ENCODE results near the gene TMEM178A. TPM values are rescaled to one million over a fixed set of nuclear protein-coding genes. Genes with fewer than 3 reads are reported as not detected.
A peak's percentile ranks its signal among the peaks of the same experiment; 100 is the strongest.
"Not testable (repeated sequence)": the region's sequence is repeated elsewhere in the genome, so short reads cannot be mapped to it uniquely, and the experiment has no call there.

TMEM178A gene
- total RNA-seq, 1 donor = 0.72 TPM

DNA sequence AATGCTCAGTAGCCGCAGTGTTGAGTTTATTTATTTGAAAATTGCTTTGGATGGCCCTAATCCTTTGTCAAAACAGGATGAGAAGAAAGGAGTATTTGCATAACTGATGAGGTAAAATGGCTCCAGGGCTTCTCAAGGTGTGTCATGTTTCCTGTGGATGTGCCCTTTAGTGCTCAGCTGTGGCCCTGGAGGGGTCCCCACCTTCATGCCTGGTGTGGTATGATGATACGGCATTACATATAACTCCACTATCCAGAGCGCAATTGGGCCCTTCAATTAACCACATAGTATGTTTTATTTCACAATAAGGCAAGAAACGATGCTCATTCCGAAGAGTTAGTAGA, 39.8 kb upstream of the TMEM178A start:
- Histone ChIP-seq H3K4me3 (ENCODE audit: insufficient read depth, low read length) (no peak overlapping the region), H3K36me3 (ENCODE audit: insufficient read depth, low read length) (no peaks in the 10 kb centered on the region), H2AFZ (ENCODE audit: low read length) (no peak overlapping the region), H3K27ac (ENCODE audit: low read depth, low read length) (no peak overlapping the region), H3K27me3 (ENCODE audit: insufficient read depth, low read length) (no peaks in the 10 kb centered on the region), H3K4me1 (ENCODE audit: insufficient read depth, low read length) (peaks cover 5% of the 10 kb centered on the region), H4K20me1 (ENCODE audit: insufficient read depth, low read length) (no peaks in the 10 kb centered on the region), H3K9me3 (ENCODE audit: low read depth, low read length) (no peaks in the 10 kb centered on the region), H3K79me2 (ENCODE audit: insufficient read depth, low read length) (no peaks in the 10 kb centered on the region), H3K4me2 (ENCODE audit: insufficient read depth, low read length) (no peak overlapping the region)
- TF ChIP-seq, protein P1, sequence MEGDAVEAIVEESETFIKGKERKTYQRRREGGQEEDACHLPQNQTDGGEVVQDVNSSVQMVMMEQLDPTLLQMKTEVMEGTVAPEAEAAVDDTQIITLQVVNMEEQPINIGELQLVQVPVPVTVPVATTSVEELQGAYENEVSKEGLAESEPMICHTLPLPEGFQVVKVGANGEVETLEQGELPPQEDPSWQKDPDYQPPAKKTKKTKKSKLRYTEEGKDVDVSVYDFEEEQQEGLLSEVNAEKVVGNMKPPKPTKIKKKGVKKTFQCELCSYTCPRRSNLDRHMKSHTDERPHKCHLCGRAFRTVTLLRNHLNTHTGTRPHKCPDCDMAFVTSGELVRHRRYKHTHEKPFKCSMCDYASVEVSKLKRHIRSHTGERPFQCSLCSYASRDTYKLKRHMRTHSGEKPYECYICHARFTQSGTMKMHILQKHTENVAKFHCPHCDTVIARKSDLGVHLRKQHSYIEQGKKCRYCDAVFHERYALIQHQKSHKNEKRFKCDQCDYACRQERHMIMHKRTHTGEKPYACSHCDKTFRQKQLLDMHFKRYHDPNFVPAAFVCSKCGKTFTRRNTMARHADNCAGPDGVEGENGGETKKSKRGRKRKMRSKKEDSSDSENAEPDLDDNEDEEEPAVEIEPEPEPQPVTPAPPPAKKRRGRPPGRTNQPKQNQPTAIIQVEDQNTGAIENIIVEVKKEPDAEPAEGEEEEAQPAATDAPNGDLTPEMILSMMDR (IDR thresholded peaks at IDR 0.05; ENCODE audit: extremely low read depth, low read depth, low read length) = no peak
- DNase-seq (ENCODE audit: insufficient read length, low spot score, missing footprints) = peak; percentile 60

DNA sequence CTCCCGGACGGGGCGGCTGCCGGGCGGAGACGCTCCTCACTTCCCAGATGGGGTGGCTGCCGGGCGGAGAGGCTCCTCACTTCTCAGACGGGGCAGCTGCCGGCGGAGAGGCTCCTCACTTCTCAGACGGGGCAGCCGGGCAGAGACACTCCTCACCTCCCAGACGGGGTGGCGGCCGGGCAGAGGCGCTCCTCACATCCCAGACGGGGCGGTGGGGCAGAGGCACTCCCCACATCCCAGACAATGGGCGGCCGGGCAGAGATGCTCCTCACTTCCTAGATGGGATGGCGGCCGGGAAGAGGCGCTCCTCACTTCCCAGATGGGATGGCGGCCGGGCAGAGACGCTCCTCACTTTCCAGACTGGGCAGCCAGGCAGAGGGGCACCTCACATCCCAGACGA, 37.4 kb upstream of the TMEM178A start:
- peaks cover 28% of the 10 kb centered on the region for H3K4me1 ChIP-seq (ENCODE audit: insufficient read depth, low read length)
- H4K20me1 ChIP-seq (ENCODE audit: insufficient read depth, low read length); H3K4me2 ChIP-seq (ENCODE audit: insufficient read depth, low read length); DNase-seq (ENCODE audit: insufficient read length, low spot score, missing footprints); H3K27me3 ChIP-seq (ENCODE audit: insufficient read depth, low read length); H2AFZ ChIP-seq (ENCODE audit: low read length); H3K79me2 ChIP-seq (ENCODE audit: insufficient read depth, low read length); H3K36me3 ChIP-seq (ENCODE audit: insufficient read depth, low read length); H3K27ac ChIP-seq (ENCODE audit: low read depth, low read length); H3K9me3 ChIP-seq (ENCODE audit: low read depth, low read length); H3K4me3 ChIP-seq (ENCODE audit: insufficient read depth, low read length): not testable (repeated sequence)

DNA sequence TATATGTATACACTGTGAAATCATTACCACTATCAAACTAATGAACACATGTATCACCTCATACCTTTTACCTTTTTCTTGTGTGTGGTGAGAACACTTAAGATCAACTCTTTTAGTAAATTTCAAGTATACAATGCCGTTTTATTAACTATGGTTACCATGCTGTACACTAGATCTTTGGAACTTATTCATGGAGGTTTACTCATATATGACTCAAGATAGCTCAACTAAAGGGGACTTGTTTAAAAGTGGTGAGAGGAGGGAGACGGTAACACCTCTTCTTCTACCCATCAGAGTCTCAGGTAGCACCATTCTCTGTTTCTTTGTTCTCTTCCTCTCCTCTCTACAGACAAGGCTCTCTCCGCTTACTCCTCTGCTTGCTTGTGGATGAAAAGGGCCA, 36.1 kb upstream of the TMEM178A start:
- no peak overlapping the region for H2AFZ ChIP-seq (ENCODE audit: low read length)
- no peaks in the 10 kb centered on the region for H3K79me2 ChIP-seq (ENCODE audit: insufficient read depth, low read length)
- H3K4me3 ChIP-seq (ENCODE audit: insufficient read depth, low read length) = no peak overlapping the region
- no peak overlapping the region for H3K4me2 ChIP-seq (ENCODE audit: insufficient read depth, low read length)
- H3K4me1 ChIP-seq (ENCODE audit: insufficient read depth, low read length) = peaks cover 33% of the 10 kb centered on the region
- no peak for DNase-seq (ENCODE audit: insufficient read length, low spot score, missing footprints)
- H3K27ac ChIP-seq (ENCODE audit: low read depth, low read length) = no peak overlapping the region
- TF ChIP-seq, protein P1 (IDR thresholded peaks at IDR 0.05; ENCODE audit: extremely low read depth, low read depth, low read length) = no peak
- H4K20me1 ChIP-seq (ENCODE audit: insufficient read depth, low read length) = no peaks in the 10 kb centered on the region
- H3K27me3 ChIP-seq (ENCODE audit: insufficient read depth, low read length) = no peaks in the 10 kb centered on the region
- no peaks in the 10 kb centered on the region for H3K9me3 ChIP-seq (ENCODE audit: low read depth, low read length)
- H3K36me3 ChIP-seq (ENCODE audit: insufficient read depth, low read length) = no peaks in the 10 kb centered on the region

DNA sequence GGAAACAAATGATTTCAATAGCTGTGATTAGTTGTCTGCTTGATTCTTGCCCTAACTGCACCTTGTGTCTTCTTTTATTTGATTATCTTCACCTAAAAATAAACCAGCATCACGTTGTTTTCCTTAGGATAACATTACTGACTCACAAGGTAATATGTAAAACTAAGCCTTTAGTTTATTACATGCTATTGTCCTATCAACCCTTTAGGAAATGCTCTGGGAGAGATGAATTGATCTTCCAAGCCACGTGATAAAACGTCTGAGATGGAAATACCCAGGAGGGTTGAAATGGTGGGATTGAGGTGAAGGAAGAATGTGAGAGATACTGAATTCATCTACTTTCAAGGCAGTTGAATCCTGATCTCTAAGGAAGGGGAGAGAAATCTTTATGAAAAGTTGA, 34.5 kb upstream of the TMEM178A start:
- Histone ChIP-seq H3K4me1 (ENCODE audit: insufficient read depth, low read length) (peaks cover 30% of the 10 kb centered on the region), H3K27me3 (ENCODE audit: insufficient read depth, low read length) (no peaks in the 10 kb centered on the region), H3K36me3 (ENCODE audit: insufficient read depth, low read length) (no peaks in the 10 kb centered on the region), H3K9me3 (ENCODE audit: low read depth, low read length) (no peaks in the 10 kb centered on the region), H3K4me3 (ENCODE audit: insufficient read depth, low read length) (no peak overlapping the region), H3K4me2 (ENCODE audit: insufficient read depth, low read length) (peak overlapping the region; percentile 31), H2AFZ (ENCODE audit: low read length) (no peak overlapping the region), H3K79me2 (ENCODE audit: insufficient read depth, low read length) (no peaks in the 10 kb centered on the region), H3K27ac (ENCODE audit: low read depth, low read length) (peak overlapping the region; percentile 91), H4K20me1 (ENCODE audit: insufficient read depth, low read length) (no peaks in the 10 kb centered on the region)
- TF ChIP-seq, protein P1 (IDR thresholded peaks at IDR 0.05; ENCODE audit: extremely low read depth, low read depth, low read length) = no peak
- DNase-seq (ENCODE audit: insufficient read length, low spot score, missing footprints) = peak; percentile 84

Measured in osteoblast (primary cell).